Fibroblast of the aortic adventitia (primary cell): ENCODE measurements around the gene SLC25A10. TPM values are rescaled to one million over a fixed set of nuclear protein-coding genes. Genes with fewer than 3 reads are reported as not detected.
A peak's percentile ranks its signal among the peaks of the same experiment; 100 is the strongest.

Source experiments
- DNase-seq: peaks from one replicate; pipeline ENCODE4 v3.0.0-alpha.2; 2010; ENCODE audit warnings: low read depth
- H3K4me3 ChIP-seq: 2 replicates; pipeline ENCODE4 v1.5.1; 2011; ENCODE audit warnings: low read depth, mild to moderate bottlenecking, control low read depth, low read length, moderate library complexity
- CTCF ChIP-seq: IDR thresholded peaks from 2 replicates; pipeline ENCODE4 v1.5.1; 2011; ENCODE audit warnings: mild to moderate bottlenecking, low read length, control low read depth, inconsistent platforms; ENCODE audit not compliant: insufficient read depth
- total RNA-seq: library from RNA; depleted of rRNA; stranded (reverse); fragments of >200 nt; gene quantifications from 2 replicates; pipeline ENCODE4 v1.2.3, GENCODE V29; 2012; ENCODE audit warnings: low replicate concordance

Gene SLC25A10
- total RNA-seq, 1 donor = 19.3 TPM

- no peak for TF ChIP-seq CTCF
- no peak overlapping the region for H3K4me3 ChIP-seq
- peak; percentile 37 for DNase-seq
Measured at GRCh38 chr17:81723651-81724209, 11.6 kb downstream of the SLC25A10 start.

- H3K4me3 ChIP-seq = no peak overlapping the region
- DNase-seq = no peak
- no peak for TF ChIP-seq CTCF
Measured at GRCh38 chr17:81725439-81725838, 13.4 kb downstream of the SLC25A10 start.

GRCh38 chr17:81726004-81726403, 13.9 kb downstream of the SLC25A10 start:
- no peak overlapping the region for H3K4me3 ChIP-seq
- no peak for DNase-seq
- no peak for TF ChIP-seq CTCF

- no peak for TF ChIP-seq CTCF
- DNase-seq = no peak
- no peak overlapping the region for H3K4me3 ChIP-seq
Measured at GRCh38 chr17:81727324-81728031, 15.4 kb downstream of the SLC25A10 start.

- H3K4me3 ChIP-seq = no peak overlapping the region
- DNase-seq = peak; percentile 65
- peak; percentile 87 for TF ChIP-seq CTCF
Measured at GRCh38 chr17:81733507-81734404, 21.7 kb downstream of the SLC25A10 start.

- no peak overlapping the region for H3K4me3 ChIP-seq
- no peak for TF ChIP-seq CTCF
- DNase-seq = no peak
Measured at GRCh38 chr17:81734405-81735263, 22.6 kb downstream of the SLC25A10 start.
